HL-60 (cell line): ENCODE data around the gene GDF15.

Source experiments
- GABPA ChIP-seq: IDR thresholded peaks from 2 replicates; pipeline ENCODE4 v1.6.1; 2012; ENCODE audit warnings: low read depth
- POLR2AphosphoS5 ChIP-seq: IDR thresholded peaks from 2 replicates; pipeline ENCODE4 v1.6.1; 2012; ENCODE audit warnings: low read depth
- TF ChIP-seq, protein P1 (sequence below): IDR thresholded peaks from one replicate; pipeline ENCODE4 v1.5.1; 2011; ENCODE audit warnings: low read length, control low read depth, inconsistent platforms; ENCODE audit not compliant: insufficient read depth
- TF ChIP-seq, protein P2 (sequence below): IDR thresholded peaks from 2 replicates; pipeline ENCODE4 v1.6.1; 2012; ENCODE audit warnings: low read depth; ENCODE audit not compliant: insufficient replicate concordance

DNA sequence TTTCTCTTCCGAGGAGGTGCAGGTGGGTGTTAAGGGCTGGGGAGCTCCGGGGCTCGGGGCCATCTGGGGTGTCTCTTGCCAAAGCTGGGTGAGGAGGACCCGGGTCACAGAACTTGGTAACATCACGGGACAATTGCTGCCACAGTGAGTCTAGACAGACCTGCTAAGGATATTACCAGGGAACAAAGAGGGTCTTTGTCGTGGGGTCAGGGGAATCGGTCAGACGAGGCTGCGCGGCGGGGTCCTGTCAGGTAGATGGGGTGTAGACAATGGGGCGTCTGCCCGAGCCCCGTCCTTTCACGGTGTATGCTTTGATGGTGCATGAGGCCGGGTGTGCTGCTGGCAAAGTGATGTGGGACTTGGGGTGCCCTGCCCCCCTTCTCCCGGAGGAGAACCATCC lies 37.8 kb upstream of the GDF15 start:
- TF ChIP-seq, protein P1, sequence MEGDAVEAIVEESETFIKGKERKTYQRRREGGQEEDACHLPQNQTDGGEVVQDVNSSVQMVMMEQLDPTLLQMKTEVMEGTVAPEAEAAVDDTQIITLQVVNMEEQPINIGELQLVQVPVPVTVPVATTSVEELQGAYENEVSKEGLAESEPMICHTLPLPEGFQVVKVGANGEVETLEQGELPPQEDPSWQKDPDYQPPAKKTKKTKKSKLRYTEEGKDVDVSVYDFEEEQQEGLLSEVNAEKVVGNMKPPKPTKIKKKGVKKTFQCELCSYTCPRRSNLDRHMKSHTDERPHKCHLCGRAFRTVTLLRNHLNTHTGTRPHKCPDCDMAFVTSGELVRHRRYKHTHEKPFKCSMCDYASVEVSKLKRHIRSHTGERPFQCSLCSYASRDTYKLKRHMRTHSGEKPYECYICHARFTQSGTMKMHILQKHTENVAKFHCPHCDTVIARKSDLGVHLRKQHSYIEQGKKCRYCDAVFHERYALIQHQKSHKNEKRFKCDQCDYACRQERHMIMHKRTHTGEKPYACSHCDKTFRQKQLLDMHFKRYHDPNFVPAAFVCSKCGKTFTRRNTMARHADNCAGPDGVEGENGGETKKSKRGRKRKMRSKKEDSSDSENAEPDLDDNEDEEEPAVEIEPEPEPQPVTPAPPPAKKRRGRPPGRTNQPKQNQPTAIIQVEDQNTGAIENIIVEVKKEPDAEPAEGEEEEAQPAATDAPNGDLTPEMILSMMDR = no peak
- TF ChIP-seq POLR2AphosphoS5 = no peak
- TF ChIP-seq, protein P2, sequence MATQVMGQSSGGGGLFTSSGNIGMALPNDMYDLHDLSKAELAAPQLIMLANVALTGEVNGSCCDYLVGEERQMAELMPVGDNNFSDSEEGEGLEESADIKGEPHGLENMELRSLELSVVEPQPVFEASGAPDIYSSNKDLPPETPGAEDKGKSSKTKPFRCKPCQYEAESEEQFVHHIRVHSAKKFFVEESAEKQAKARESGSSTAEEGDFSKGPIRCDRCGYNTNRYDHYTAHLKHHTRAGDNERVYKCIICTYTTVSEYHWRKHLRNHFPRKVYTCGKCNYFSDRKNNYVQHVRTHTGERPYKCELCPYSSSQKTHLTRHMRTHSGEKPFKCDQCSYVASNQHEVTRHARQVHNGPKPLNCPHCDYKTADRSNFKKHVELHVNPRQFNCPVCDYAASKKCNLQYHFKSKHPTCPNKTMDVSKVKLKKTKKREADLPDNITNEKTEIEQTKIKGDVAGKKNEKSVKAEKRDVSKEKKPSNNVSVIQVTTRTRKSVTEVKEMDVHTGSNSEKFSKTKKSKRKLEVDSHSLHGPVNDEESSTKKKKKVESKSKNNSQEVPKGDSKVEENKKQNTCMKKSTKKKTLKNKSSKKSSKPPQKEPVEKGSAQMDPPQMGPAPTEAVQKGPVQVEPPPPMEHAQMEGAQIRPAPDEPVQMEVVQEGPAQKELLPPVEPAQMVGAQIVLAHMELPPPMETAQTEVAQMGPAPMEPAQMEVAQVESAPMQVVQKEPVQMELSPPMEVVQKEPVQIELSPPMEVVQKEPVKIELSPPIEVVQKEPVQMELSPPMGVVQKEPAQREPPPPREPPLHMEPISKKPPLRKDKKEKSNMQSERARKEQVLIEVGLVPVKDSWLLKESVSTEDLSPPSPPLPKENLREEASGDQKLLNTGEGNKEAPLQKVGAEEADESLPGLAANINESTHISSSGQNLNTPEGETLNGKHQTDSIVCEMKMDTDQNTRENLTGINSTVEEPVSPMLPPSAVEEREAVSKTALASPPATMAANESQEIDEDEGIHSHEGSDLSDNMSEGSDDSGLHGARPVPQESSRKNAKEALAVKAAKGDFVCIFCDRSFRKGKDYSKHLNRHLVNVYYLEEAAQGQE = no peak
- no peak for TF ChIP-seq GABPA
